Measurements from ENCODE around the gene RASD1. TPM values are rescaled to one million over a fixed set of nuclear protein-coding genes. Genes with fewer than 3 reads are reported as not detected.

Gene RASD1
- total RNA-seq, 4 donors from 2014 or later: 166 to 250 (median 231) TPM

GRCh38 chr17:17511881-17512858, 16.0 kb upstream of the RASD1 start:
- Histone ChIP-seq H3K27me3 (no peaks in the 10 kb centered on the region), H3K4me1 (peaks cover 0 to 36% (median 0%) of the 10 kb centered on the region in 4 donors), H3K4me3 (no peak overlapping the region), H3K36me3 (peaks cover 0 to 25% (median 0%) of the 10 kb centered on the region in 3 donors), H3K27ac (no peak overlapping the region), H3K9me3 (no peaks in the 10 kb centered on the region)
- TF ChIP-seq CTCF (IDR thresholded peaks at IDR 0.05): no peak
- DNase-seq (ENCODE audit: low spot score in 2 of 2): no peak
- 85 to 89% methylated on average over 23 to 27 of the region's 29 CpGs for WGBS, 2 donors

- 76 to 80% methylated on average over 5 to 12 of the region's 12 CpGs for WGBS, 2 donors
- no peak overlapping the region for H3K27ac ChIP-seq
- TF ChIP-seq CTCF (IDR thresholded peaks at IDR 0.05): no peak
- TF ChIP-seq POLR2A (IDR thresholded peaks at IDR 0.05): no peak
- TF ChIP-seq EP300 (IDR thresholded peaks at IDR 0.05): no peak
- no peak overlapping the region for H3K4me3 ChIP-seq
- no peaks in the 10 kb centered on the region for H3K27me3 ChIP-seq
- peaks cover 0 to 28% (median 0%) of the 10 kb centered on the region in 4 donors for H3K4me1 ChIP-seq
- DNase-seq (ENCODE audit: low spot score in 2 of 2): no peak
- H3K36me3 ChIP-seq: peaks cover 0 to 25% (median 0%) of the 10 kb centered on the region in 3 donors
- H3K9me3 ChIP-seq: no peaks in the 10 kb centered on the region
Observed at GRCh38 chr17:17511293-17511741, 15.1 kb upstream of the RASD1 start.

- TF ChIP-seq POLR2A (IDR thresholded peaks at IDR 0.05): no peak
- TF ChIP-seq CTCF (IDR thresholded peaks at IDR 0.05): no peak
- no peak for TF ChIP-seq EP300 (IDR thresholded peaks at IDR 0.05)
- DNase-seq (ENCODE audit: low spot score in 2 of 2): no peak
- Histone ChIP-seq H3K4me1 (peaks cover 0 to 21% (median 0%) of the 10 kb centered on the region in 4 donors), H3K9me3 (no peaks in the 10 kb centered on the region), H3K27ac (no peak overlapping the region), H3K27me3 (no peaks in the 10 kb centered on the region), H3K4me3 (no peak overlapping the region), H3K36me3 (peaks cover 0 to 29% (median 0%) of the 10 kb centered on the region in 3 donors)
- 86 to 87% methylated on average over 20 of the region's 20 CpGs for WGBS, 2 donors
Observed at GRCh38 chr17:17510456-17511292, 14.5 kb upstream of the RASD1 start.

GRCh38 chr17:17509601-17510425, 13.6 kb upstream of the RASD1 start:
- WGBS, 2 donors: 90 to 92% methylated on average over 21 of the region's 21 CpGs
- TF ChIP-seq EP300 (IDR thresholded peaks at IDR 0.05) (no peak), CTCF (IDR thresholded peaks at IDR 0.05) (no peak), POLR2A (IDR thresholded peaks at IDR 0.05) (no peak)
- Histone ChIP-seq H3K9me3 (no peaks in the 10 kb centered on the region), H3K4me1 (peaks cover 0 to 13% (median 0%) of the 10 kb centered on the region in 4 donors), H3K36me3 (peaks cover 0 to 32% (median 0%) of the 10 kb centered on the region in 3 donors), H3K4me3 (no peak overlapping the region), H3K27me3 (no peaks in the 10 kb centered on the region), H3K27ac (no peak overlapping the region)
- no peak for DNase-seq (ENCODE audit: low spot score in 2 of 2)
